GM12864 (cell line): Measurements from ENCODE around the gene PTPRM.

ENCODE experiments used
- DNase-seq: peaks from one replicate; pipeline ENCODE4 v3.0.0-alpha.2; 2011; ENCODE audit warnings: low read depth
- H3K4me3 ChIP-seq: 2 replicates; pipeline ENCODE4 v1.5.1; 2011; ENCODE audit warnings: mild to moderate bottlenecking, low read depth, low read length, control low read depth
- CTCF ChIP-seq: IDR thresholded peaks from 2 replicates; pipeline ENCODE4 v1.5.1; 2011; ENCODE audit warnings: low read depth, mild to moderate bottlenecking, moderate library complexity, low read length, control low read depth, inconsistent platforms; ENCODE audit errors: missing control alignments

PTPRM gene

GRCh38 chr18:8029061-8029460 lies 461.9 kb downstream of the PTPRM start:
- DNase-seq, result no peak
- H3K4me3 ChIP-seq, result no peak overlapping the region
- no peak for TF ChIP-seq CTCF

GRCh38 chr18:8029731-8030130 lies 462.6 kb downstream of the PTPRM start:
- H3K4me3 ChIP-seq, result no peak overlapping the region
- TF ChIP-seq CTCF, result no peak
- DNase-seq, result no peak

- no peak for DNase-seq
- H3K4me3 ChIP-seq, result no peak overlapping the region
- no peak for TF ChIP-seq CTCF
Observed at GRCh38 chr18:8030201-8030600, 463.1 kb downstream of the PTPRM start.

- no peak for TF ChIP-seq CTCF
- no peak for DNase-seq
- no peak overlapping the region for H3K4me3 ChIP-seq
Observed at GRCh38 chr18:8031496-8031895, 464.4 kb downstream of the PTPRM start.

GRCh38 chr18:8034674-8035073 lies 467.6 kb downstream of the PTPRM start:
- no peak overlapping the region for H3K4me3 ChIP-seq
- TF ChIP-seq CTCF, result no peak
- no peak for DNase-seq

GRCh38 chr18:8036551-8036950 lies 469.4 kb downstream of the PTPRM start:
- TF ChIP-seq CTCF, result no peak
- no peak overlapping the region for H3K4me3 ChIP-seq
- DNase-seq, result no peak

GRCh38 chr18:8037296-8037695 lies 470.2 kb downstream of the PTPRM start:
- DNase-seq, result no peak
- H3K4me3 ChIP-seq, result no peak overlapping the region
- TF ChIP-seq CTCF, result no peak
